HG03159 (cell line): ENCODE results near the gene TBCB.
"Not testable (repeated sequence)": the region's sequence is repeated elsewhere in the genome, so short reads cannot be mapped to it uniquely, and the experiment has no call there.

Experiments
- ATAC-seq: cut with Tn5 transposase; IDR thresholded peaks from one replicate; pipeline ENCODE4 v1.9.1; 2021; ENCODE audit warnings: mild to moderate bottlenecking, moderate library complexity; ENCODE audit not compliant: unreplicated experiment

TBCB gene

DNA sequence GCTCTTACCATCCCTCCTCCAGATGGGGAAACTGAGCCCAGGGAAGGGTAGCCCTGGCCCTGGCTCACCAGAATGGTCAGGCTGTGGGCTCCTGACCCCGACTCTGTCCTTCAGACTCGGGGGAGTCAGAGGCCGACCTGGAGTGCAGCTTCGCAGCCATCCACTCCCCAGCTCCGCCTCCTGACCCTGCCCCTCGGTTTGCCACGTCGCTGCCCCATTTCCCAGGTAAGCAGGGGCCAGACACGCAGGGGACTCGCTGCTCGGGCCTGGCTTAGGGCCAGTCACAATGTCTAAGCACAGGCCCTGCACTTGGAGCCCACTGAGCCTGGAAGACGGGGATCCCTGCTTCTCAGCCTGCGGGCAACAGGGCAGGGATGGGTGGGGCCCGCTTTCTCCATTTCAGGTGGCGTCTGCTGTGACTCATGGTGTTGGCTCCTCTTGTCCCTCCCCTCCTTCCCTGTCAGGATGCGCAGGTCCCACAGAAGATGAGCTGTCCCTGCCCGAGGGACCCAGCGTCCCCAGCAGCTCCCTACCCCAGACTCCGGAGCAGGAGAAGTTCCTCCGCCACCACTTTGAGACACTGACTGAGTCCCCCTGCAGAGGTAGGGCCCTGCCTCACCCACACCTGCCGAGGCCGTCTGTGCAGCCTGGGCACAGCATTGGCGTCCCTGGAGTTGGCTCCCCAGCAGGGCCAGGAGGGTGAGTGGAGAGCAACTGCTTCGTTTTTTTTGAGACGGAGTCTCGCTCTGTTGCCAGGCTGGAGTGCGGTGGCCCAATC, 13.5 kb upstream of the TBCB start:
- no peak for ATAC-seq

- ATAC-seq = no peak
Observed at GRCh38 chr19:36103040-36103626, 12.1 kb upstream of the TBCB start.

DNA sequence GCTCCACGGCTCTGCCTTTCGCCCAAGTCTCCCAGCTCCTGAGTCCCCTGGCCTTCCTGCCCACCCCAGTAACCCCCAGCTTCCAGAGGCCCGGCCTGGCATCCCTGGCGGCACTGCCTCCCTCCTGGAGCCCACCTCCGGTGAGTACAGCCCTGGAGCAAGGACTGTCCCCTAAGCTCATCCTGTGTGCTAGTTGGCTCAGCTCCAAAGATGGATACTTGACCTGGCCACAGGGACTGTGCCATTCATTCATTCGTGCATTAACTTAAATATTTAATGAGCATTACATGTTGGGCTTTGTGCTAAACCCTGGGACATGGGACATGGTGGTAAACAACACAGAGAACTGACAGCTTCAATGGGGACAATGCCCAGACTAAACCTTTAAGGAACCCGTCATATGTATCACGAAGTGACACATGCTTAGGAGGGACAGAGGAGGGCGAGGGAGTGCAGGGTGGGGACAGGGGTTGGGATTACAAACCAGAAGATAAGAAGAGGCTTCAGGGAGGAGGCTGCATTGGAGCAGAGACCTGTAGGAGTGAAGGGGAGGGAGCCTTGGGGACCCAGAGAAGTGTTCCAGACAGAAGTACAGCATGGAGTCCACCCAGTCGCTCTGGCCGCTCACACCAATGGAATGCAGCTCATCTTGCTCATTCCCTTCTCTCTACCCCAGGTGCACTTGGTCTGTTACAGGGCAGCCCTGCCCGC, 11.3 kb upstream of the TBCB start:
- no peak for ATAC-seq

DNA sequence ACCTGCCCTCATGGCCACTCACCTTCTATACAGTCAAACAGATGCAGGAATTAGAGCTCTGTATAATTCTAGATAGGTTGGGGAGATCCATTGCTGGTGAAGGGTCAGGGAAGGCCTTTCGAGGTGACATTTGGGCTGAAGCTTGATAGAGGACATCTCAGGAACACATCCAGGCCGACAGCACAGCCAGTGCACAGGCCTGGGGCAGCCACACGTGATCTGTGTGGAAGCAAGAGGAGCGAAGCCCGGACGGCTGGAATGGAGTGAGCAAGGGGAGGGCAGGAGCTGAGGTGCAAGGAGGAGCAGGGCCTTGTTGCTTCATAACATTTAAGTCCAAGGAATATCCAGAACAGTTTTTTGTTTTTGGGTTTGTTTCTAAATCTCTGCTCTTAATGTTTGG, 8.8 kb upstream of the TBCB start:
- ATAC-seq = no peak

DNA sequence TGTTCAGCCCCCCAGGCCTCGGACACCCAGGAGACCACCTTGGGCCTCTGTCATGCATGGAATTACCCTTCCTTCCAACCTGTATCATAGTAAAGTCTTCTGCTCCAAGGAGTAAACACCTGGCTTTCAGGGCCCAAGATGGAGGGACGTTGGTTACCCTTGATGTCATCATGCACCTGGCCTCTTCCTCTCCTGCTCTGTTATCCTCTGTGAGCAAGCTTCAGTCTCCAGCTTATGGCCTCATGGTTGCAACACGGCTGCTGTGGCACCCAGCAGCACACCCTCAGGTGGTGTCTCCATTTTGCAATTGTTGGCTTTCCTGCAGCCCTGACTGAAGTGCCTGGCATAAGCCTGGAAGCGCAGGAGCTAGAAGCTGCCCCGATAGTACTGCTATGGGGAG, 8.3 kb upstream of the TBCB start:
- no peak for ATAC-seq

GRCh38 chr19:36108684-36109083, 6.6 kb upstream of the TBCB start:
- no peak for ATAC-seq

DNA sequence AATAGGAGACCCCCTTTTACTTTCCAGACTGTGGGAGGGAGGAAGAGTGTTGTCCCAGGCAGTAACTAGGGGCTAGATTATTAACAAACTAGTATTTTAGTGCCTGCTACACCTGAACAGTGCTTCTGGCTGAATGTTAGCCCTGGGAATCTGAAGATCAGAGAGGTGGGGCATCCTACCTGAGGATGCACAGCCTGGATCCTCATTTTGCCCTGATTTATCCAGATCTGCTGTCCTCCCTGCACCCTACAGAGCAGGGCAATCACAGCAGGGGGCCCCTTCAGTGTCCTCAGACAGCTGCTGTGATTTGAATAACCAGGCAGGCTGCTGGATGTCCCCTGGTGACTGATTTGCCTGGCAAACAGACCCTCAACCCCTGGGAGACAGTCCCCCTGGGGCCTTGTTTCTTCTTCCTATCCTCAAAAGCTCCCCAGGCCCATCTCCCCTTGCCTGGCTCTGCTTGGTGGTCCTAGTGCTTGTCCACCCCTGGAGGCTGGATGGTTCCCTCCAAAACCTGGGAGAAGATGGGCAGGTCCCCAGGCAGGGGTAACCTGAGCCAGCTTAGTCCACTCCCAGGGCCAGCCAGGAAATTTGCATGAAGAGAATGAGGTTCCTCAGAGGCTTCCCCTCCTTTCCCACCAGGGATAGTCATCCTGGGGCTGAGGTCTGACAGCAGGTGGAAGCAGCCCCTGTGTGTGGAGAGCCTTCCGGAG, 4.6 kb upstream of the TBCB start, which contains the start of gene OVOL3:
Gene OVOL3, plus strand, starts transcription at position 657 of the 713 bp plus-strand sequence. CDS start 60 bp downstream, outside the sequence.
- no peak for ATAC-seq

DNA sequence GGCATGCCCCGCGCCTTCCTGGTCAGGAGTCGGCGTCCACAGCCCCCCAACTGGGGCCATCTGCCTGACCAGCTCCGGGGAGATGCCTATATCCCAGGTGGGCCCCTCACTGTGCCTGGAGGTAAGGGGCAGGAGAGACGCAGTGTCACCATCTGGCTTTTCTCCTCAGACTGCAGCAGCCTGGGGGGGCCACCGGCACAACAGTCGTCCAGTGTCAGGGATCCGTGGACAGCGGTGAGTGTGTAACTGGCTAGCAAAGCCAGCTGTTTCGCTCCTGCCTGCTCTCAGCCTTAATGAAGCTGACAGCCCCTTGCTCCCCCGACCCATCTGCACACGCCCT, 4.1 kb upstream of the TBCB start:
- ATAC-seq = no peak

DNA sequence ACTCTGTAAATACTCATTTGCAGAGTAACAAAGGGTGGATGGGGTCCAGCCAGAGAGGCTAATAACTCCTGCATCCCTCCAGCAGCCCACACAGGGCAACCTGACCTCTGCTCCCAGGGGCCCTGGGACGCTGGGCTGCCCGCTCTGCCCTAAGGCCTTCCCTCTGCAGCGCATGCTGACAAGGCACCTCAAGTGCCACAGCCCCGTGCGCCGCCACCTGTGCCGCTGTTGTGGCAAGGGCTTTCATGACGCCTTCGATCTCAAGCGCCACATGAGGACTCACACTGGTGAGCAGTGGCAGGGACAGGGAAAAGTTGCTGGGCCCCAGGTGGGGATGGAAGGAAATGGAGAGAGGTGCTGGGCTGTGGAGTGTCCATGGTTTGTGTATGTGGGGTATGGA, 2.6 kb upstream of the TBCB start:
- ATAC-seq = no peak

DNA sequence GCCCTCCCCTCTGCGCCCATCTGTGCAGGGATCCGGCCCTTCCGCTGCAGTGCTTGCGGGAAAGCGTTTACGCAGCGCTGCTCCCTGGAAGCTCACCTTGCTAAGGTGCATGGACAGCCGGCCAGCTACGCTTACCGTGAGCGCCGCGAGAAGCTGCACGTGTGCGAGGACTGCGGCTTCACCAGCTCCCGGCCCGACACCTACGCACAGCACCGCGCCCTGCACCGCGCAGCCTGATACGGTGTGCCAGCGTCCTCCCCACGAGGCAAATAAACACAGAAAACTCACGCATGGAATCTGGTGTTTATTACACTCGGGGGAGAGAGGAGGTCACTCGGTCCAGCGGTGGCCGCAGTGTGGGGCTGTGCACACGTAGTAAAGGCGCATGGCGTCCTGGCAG, 1.8 kb upstream of the TBCB start:
- ATAC-seq = no peak

DNA sequence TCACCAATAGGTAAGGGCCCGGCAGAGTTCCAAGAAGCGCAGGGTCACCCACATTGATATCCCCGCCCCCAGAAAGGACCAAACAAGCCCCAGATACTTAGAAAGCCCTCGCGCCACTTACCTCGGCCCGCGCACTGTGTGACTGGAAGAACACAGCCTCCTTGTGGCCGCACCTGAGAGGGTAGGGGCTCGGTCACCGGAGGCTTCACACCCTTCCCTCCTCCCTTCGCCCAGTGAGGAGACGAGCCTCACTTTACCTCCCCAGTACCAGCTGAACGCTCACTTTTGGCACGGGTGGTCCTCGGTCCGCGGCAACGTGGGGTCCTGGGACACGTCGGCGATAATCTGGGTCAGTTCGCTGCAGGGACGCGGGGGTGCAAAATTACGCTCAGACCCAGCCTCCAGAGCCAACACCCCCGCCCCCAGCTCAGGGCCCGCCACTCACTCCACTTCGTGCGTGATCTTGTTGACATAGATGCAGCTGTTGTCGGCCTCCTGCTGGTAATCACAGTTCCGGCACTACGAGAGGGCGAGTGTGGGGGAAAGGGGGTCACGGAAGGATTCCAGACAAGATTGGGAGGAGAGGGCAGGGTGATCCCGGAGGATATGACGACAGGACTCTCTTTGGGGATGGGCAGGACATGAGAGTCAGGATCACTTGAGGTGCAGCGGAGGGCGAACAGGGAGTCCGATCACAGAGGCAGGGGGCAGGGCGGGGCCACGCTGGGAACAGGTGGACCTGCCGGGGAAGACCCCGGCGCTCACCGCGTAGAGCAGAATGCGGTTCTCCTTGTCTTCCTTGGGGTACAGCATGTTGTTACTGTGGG, 1.2 kb upstream of the TBCB start:
- ATAC-seq = peak; percentile 3

DNA sequence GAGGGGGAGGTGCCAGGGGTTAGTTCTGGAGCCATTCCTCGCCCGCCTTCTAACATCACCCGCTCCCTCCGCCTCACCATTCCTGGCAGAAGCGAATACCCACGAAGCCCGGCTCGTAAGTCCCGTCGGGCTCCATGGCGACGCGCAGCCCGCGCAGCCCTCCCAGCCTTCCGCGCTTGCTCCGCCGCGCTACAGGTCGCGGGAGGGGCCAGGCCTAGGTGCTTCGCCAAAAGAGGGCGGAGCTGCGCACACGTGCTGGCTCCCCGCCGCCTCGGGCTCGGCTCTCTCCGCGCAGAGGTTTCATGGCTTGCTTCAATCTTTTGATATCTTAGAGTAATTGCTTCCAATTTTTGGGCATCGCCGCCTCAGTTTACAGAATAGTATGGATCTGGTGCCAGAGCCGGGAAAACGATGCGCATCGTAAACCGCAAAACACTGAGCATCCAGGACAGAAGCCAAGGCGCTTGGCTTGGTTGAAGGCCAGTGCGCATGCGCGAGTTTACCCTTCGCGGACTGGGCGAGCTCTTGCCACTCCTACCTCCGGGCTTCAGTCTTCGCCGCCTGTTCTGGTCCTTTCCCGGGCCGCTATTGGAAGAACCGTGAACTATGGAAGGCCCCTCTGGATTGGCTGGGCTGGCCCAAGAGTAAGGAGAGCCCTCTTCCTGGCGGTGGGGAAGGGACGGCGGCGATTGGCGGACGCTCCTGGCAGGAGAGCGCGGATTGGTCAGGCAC, 381 bp upstream of the TBCB start, which contains the start of gene POLR2I:
Gene POLR2I, minus strand, starts transcription at position 155 of the 732 bp plus-strand sequence. Its CDS starts 19 bp downstream, at position 136.
- ATAC-seq = peak; percentile 68

DNA sequence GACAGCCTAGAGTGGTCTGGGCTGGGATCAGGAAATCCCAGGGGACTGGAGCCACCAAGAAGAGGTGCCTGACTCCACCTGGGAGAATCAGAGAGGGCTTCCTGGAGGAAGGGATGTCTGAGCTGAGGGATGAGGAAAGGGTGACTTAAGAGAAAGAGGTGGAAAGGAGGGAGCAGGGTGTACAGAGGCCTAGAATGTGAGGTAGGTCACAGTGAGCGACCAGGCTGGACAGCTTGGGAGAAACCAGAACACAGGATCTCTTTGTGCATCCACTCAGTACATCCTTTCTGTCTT, 1.0 kb downstream of the TBCB start:
- no peak for ATAC-seq

DNA sequence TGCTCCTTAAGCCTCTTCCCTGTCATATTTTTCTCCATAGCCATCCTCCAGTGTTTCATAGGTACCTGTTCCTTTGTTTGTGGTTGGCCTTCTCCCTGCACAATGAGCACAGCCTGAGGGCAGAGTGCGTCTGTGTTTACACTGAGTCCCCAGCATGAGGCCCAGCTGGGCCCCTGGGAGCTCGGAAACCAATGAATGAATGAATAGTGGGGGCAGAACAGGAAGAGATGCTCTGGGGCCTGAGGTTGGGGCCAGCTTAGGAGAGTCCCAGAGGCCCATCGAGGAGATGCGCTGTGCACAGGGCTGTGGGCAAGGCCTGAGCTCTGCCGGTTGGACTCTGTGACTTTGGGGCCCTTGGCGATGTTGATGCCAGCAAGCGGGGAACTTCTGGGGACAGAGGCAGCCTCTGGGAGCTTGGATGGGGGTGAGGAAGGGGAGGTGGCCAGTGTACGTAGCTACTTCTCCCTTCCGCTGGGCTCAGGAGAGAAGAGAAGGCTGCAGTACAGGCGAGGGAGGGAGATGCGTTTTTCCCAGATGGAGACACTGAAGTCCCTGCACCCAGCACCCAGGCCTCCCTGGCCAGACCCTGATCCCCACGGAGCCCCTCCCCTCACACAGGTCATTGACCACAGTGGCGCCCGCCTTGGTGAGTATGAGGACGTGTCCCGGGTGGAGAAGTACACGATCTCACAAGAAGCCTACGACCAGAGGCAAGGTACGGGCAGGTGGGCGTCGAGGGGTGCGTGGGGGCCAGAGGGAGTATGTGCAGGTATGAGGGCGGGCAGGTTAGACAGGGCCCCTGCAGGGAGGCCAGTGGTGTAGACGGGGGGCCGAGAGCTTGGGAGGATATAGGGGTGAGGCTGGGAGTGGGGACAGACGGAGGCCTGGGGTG, 5.1 kb downstream of the TBCB start:
- ATAC-seq = no peak

DNA sequence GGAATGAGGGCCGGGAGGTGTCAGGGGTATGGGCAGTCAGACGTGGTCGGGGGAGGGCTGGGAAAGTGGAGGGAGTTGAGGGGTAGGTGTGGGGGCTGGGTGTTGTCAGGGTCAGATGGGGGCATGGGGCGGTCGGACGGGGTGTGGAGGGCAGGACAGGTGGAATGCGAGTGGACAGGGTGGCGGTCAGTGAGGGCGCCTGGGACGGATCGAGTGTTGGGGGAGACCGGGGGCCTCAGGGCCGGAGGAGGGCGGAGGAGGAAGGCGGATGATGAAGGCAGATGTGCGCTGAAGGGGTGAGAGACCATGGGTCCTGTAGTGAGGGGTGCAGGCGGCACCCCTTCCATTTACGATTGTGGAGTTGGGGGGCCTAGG, 5.7 kb downstream of the TBCB start:
- ATAC-seq = no peak

GRCh38 chr19:36121486-36122124, 6.3 kb downstream of the TBCB start:
- ATAC-seq = no peak

DNA sequence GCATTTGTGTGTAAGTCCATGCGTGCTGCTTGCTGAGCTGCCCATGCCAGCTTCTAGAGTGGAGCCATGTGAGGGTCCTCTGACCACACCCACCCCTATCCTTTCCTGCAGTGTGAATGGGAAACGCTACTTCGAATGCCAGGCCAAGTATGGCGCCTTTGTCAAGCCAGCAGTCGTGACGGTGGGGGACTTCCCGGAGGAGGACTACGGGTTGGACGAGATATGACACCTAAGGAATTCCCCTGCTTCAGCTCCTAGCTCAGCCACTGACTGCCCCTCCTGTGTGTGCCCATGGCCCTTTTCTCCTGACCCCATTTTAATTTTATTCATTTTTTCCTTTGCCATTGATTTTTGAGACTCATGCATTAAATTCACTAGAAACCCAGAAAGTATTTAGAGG, 10.3 kb downstream of the TBCB start:
- ATAC-seq = no peak

GRCh38 chr19:36128392-36128736, 13.1 kb downstream of the TBCB start:
- ATAC-seq = peak; percentile 22

GRCh38 chr19:36131221-36131620, 16.0 kb downstream of the TBCB start:
- not testable (repeated sequence) for ATAC-seq
